Hepatocyte (in vitro differentiated cells): ENCODE results near the gene TTC27. TPM values are rescaled to one million over a fixed set of nuclear protein-coding genes. Genes with fewer than 3 reads are reported as not detected.

Experiments
- DNase-seq: peaks from one replicate; pipeline ENCODE4 v3.0.0-alpha.2; 2016; ENCODE audit warnings: low spot score
- H2AFZ ChIP-seq: fragments of 200-600 bp; sonication (generic); 2 replicates; pipeline ENCODE4 v1.6.0; 2016; ENCODE audit warnings: antibody characterized with exemption, mild to moderate bottlenecking
- H3K27ac ChIP-seq: fragments of 200-600 bp; sonication (generic); 2 replicates; pipeline ENCODE4 v1.5.1; 2016; ENCODE audit warnings: mild to moderate bottlenecking
- H3K27me3 ChIP-seq: fragments of 200-600 bp; sonication (generic); 2 replicates; pipeline ENCODE4 v1.6.1; 2016
- H3K36me3 ChIP-seq: fragments of 200-600 bp; sonication (generic); replicated peaks from 2 replicates; pipeline ENCODE4 v1.5.1; 2016; ENCODE audit warnings: low read depth; ENCODE audit not compliant: insufficient read depth
- H3K4me1 ChIP-seq: fragments of 200-600 bp; sonication (generic); 2 replicates; pipeline ENCODE4 v1.5.1; 2016; ENCODE audit warnings: mild to moderate bottlenecking, moderate library complexity; ENCODE audit not compliant: insufficient read depth
- H3K4me2 ChIP-seq: fragments of 200-600 bp; sonication (generic); 2 replicates; pipeline ENCODE4 v1.6.0; 2016
- H3K4me3 ChIP-seq: fragments of 200-600 bp; sonication (generic); 2 replicates; pipeline ENCODE4 v1.5.1; 2016; ENCODE audit warnings: mild to moderate bottlenecking
- H3K79me2 ChIP-seq: fragments of 200-600 bp; sonication (generic); 2 replicates; pipeline ENCODE4 v1.6.0; 2017; ENCODE audit warnings: mild to moderate bottlenecking
- H3K9me2 ChIP-seq: fragments of 200-600 bp; sonication (generic); replicated peaks from 2 replicates; pipeline ENCODE4 v1.6.0; 2017; ENCODE audit warnings: mild to moderate bottlenecking; ENCODE audit not compliant: insufficient read depth
- H3K9me3 ChIP-seq: fragments of 200-600 bp; sonication (generic); 2 replicates; pipeline ENCODE4 v1.5.1; 2016; ENCODE audit warnings: low read depth, mild to moderate bottlenecking
- H4K20me1 ChIP-seq: fragments of 200-600 bp; sonication (generic); 2 replicates; pipeline ENCODE4 v1.6.0; 2016; ENCODE audit warnings: mild to moderate bottlenecking; ENCODE audit not compliant: insufficient read depth, poor library complexity, severe bottlenecking
- EZH2 ChIP-seq: fragments of 200-600 bp; sonication (generic); IDR thresholded peaks from 2 replicates; pipeline ENCODE4 v1.6.1; 2016; ENCODE audit warnings: antibody characterized with exemption, mild to moderate bottlenecking, borderline replicate concordance
- EZH2phosphoT487 ChIP-seq: fragments of 200-600 bp; sonication (generic); IDR thresholded peaks from one replicate; pipeline ENCODE4 v1.6.1; 2018; ENCODE audit warnings: antibody characterized with exemption, mild to moderate bottlenecking, low read depth, moderate library complexity; ENCODE audit not compliant: unreplicated experiment, severe bottlenecking
- WGBS: methylation state at CpG from one replicate; pipeline ENCODE4 v1.1.6; 2016; ENCODE audit warnings: low lambda C conversion rate; ENCODE audit errors: missing lambda C conversion rate; 5-methylcytosine and 5-hydroxymethylcytosine counted together
- polyA plus RNA-seq: library from polyadenylated mRNA; unstranded; fragments of >200 nt; fragmentation: Nextera tagmentation; extraction: Ambion mirVana; gene quantifications from 2 replicates; pipeline ENCODE4 v1.2.1, GENCODE V29; 2016
- total RNA-seq: library from RNA; depleted of rRNA; stranded (reverse); fragments of >200 nt; gene quantifications from 2 replicates; pipeline ENCODE4 v1.2.3, GENCODE V29; 2014
- TF ChIP-seq, protein P1 (sequence below): fragments of 200-600 bp; sonication (generic); IDR thresholded peaks from 2 replicates; pipeline ENCODE4 v1.5.1; 2016; ENCODE audit warnings: antibody characterized with exemption, mild to moderate bottlenecking; ENCODE audit not compliant: poor library complexity

The TTC27 gene
- total and polyA plus RNA-seq, 2 experiments from 2014 or later = 10.7 to 12.7 TPM

DNA sequence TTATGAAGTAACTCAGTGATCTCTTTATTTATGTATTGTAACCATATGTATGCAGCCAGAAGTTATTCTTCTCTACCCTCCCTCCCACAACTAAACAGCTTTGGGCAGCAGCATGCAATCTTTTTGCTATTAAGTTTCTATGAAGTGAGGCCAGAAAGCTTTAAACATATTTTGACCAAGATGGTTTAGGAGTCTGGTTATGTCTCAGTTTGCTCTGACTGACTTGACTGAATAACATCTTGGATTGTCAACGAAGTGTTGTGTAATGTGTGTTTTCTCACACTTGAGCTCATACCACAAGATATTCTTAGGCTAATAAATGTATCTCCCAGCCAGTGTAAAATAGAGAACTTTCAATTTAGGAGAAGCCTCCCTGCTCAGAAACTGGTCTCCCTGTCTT, 104.3 kb downstream of the TTC27 start:
- Histone ChIP-seq H2AFZ (no peak overlapping the region), H3K9me2 (no peaks in the 10 kb centered on the region), H4K20me1 (no peaks in the 10 kb centered on the region), H3K27me3 (no peaks in the 10 kb centered on the region), H3K9me3 (no peaks in the 10 kb centered on the region), H3K36me3 (no peaks in the 10 kb centered on the region), H3K27ac (no peak overlapping the region), H3K4me3 (no peak overlapping the region), H3K4me1 (no peaks in the 10 kb centered on the region), H3K4me2 (no peak overlapping the region), H3K79me2 (no peaks in the 10 kb centered on the region)
- no peak for DNase-seq
- 83% methylated on average over 1 of the region's 1 CpG for WGBS
- TF ChIP-seq EZH2 (no peak), EZH2phosphoT487 (no peak)
- TF ChIP-seq, protein P1, sequence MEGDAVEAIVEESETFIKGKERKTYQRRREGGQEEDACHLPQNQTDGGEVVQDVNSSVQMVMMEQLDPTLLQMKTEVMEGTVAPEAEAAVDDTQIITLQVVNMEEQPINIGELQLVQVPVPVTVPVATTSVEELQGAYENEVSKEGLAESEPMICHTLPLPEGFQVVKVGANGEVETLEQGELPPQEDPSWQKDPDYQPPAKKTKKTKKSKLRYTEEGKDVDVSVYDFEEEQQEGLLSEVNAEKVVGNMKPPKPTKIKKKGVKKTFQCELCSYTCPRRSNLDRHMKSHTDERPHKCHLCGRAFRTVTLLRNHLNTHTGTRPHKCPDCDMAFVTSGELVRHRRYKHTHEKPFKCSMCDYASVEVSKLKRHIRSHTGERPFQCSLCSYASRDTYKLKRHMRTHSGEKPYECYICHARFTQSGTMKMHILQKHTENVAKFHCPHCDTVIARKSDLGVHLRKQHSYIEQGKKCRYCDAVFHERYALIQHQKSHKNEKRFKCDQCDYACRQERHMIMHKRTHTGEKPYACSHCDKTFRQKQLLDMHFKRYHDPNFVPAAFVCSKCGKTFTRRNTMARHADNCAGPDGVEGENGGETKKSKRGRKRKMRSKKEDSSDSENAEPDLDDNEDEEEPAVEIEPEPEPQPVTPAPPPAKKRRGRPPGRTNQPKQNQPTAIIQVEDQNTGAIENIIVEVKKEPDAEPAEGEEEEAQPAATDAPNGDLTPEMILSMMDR = no peak

DNA sequence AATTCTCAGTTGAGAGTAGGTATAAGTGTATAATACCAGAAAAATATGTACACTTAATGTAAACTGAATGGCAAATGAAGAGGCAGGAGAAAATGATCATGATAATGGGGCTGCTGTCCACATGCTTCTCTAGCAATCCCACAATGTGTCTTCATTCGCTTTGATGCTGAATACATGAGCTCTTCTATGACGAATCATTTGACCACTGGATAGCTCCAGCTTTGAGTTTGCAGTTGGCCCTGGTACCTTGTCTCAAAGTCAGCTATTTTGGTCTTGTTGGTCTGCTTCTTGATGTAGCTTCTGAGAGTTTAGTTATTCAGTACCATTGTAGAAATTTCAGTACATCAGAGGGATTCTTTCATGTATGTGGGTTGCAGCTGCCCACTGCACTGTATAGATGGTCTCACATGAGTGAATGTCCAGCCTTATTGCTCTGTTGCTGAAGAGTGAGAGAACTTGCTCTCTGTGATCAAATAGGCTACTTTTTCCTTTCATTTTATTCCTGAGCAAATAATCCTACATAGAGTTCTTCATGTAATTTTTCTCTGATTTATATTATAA, 105.1 kb downstream of the TTC27 start:
- Histone ChIP-seq H3K4me3 (no peak overlapping the region), H2AFZ (no peak overlapping the region), H3K36me3 (no peaks in the 10 kb centered on the region), H3K9me2 (no peaks in the 10 kb centered on the region), H3K9me3 (no peaks in the 10 kb centered on the region), H3K4me2 (no peak overlapping the region), H3K4me1 (no peaks in the 10 kb centered on the region), H4K20me1 (no peaks in the 10 kb centered on the region), H3K27me3 (no peaks in the 10 kb centered on the region), H3K79me2 (no peaks in the 10 kb centered on the region), H3K27ac (no peak overlapping the region)
- WGBS = 98% methylated on average over 2 of the region's 2 CpGs
- TF ChIP-seq EZH2 (no peak), EZH2phosphoT487 (no peak)
- TF ChIP-seq, protein P1 = no peak
- DNase-seq = no peak

DNA sequence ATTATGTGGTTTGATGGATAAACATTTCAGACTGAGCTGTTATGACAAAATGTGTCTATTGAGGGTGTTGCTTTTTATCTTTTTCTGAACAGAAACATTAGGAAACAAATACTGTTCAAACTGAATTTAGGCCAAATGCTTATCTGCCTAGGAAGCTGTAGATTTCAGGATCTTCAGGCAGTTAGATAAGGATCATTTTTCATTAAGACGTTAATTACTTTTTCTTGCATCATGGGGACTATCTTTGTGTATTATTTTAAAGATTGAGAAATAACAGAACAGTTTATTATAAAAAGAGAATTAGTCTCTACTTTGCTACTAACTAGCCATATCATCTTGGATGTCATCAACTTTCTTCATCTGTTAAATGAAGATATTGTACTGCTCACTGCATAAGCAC, 107.5 kb downstream of the TTC27 start:
- Histone ChIP-seq H3K9me3 (no peaks in the 10 kb centered on the region), H3K9me2 (no peaks in the 10 kb centered on the region), H3K36me3 (no peaks in the 10 kb centered on the region), H3K4me1 (no peaks in the 10 kb centered on the region), H3K27ac (no peak overlapping the region), H3K4me2 (no peak overlapping the region), H2AFZ (no peak overlapping the region), H3K79me2 (no peaks in the 10 kb centered on the region), H3K27me3 (no peaks in the 10 kb centered on the region), H4K20me1 (no peaks in the 10 kb centered on the region), H3K4me3 (no peak overlapping the region)
- no peak for TF ChIP-seq EZH2phosphoT487
- TF ChIP-seq, protein P1 = no peak
- no peak for TF ChIP-seq EZH2
- 72% methylated on average over 1 of the region's 1 CpG for WGBS
- no peak for DNase-seq

DNA sequence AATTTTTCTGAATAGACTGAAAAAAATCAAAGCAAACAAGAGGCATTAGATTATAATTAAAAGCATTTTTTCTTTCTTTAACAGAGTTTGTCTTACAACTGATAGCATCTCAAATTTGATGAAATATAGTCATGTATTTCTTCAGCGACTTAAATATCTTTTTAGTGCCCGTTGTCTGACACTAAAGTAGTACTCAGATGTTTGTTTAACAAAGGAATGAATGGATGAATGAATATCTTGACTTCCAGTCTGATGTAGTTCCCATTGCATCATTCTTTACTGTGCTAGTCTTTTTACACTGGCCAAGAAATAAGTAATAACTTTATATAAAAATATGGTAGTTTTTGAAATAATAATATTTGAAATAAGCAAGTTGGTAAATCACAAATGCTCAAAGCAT, 111.1 kb downstream of the TTC27 start:
- DNase-seq = no peak
- TF ChIP-seq, protein P1 = no peak
- TF ChIP-seq EZH2 (no peak), EZH2phosphoT487 (no peak)
- H3K79me2 ChIP-seq = no peaks in the 10 kb centered on the region
- H3K27ac ChIP-seq = no peak overlapping the region
- no peak overlapping the region for H3K4me2 ChIP-seq
- no peaks in the 10 kb centered on the region for H3K36me3 ChIP-seq
- WGBS = 93% methylated on average over 2 of the region's 2 CpGs
- no peak overlapping the region for H2AFZ ChIP-seq
- H3K9me2 ChIP-seq = no peaks in the 10 kb centered on the region
- no peaks in the 10 kb centered on the region for H4K20me1 ChIP-seq
- H3K4me3 ChIP-seq = no peak overlapping the region
- H3K9me3 ChIP-seq = no peaks in the 10 kb centered on the region
- no peaks in the 10 kb centered on the region for H3K27me3 ChIP-seq
- H3K4me1 ChIP-seq = no peaks in the 10 kb centered on the region
